HG03439 (cell line): ENCODE data around the gene HOXA10.

ENCODE experiments used
- ATAC-seq: cut with Tn5 transposase; IDR thresholded peaks from one replicate; pipeline ENCODE4 v1.9.1; 2021; ENCODE audit warnings: mild to moderate bottlenecking, moderate library complexity; ENCODE audit not compliant: unreplicated experiment

HOXA10 gene

DNA sequence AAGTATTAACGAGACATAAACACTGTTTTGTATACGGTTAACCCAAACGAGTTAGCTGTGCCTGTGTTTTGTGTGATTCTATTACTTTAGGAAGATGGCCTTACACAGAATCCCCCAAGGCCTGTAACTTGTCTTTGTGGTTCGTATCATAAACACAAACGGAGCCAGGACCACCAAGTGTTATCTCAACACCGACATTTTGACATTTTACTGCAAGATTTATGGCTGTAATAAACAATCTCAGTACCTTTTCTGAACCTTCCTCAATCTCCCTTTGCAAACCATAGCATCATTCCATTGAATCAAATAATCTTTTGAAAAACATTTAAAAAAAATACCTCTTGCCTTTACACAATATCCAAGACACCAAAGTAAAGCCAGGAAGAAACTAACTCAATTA is 41.1 kb downstream of the HOXA10 start:
- no peak for ATAC-seq

DNA sequence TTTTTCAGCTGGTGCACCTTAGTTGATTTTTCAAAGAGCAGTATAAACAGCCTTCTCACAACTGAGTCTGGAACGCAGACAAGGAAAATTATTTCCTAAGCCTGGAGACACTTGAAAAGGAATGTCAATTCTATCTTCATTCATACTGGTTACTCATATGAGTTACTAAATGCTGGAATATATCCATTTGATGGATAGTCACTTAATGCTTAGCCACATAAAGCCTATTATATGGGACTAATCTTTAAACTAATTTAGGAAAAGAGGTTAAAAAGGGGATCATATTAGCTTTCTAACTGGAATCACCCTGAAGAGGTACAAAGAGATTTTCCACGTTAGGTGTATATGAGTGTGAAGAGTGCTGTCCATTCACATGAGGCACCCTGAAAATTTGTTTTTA is 41.9 kb downstream of the HOXA10 start:
- ATAC-seq, result no peak

DNA sequence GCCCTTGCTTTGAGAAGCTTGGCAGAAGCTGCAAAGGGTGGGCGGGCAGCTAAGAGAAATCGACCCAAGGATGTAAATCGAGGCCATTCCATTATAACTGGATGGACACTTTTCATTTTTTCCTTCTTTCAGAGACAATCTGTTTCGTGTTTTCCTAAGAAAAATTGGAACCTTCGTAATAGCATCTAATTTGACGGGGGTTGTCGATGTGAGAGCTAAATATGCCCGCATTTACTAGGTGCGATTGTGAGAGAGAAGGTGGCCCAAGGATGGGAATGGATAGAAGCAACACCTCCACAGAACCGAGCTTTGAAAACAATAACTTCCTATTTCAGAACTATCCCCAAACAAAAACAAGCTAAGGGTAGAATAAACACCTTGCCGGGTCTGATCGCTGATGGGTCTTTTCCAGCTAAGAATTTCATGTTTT is 42.7 kb downstream of the HOXA10 start:
- ATAC-seq, result no peak

DNA sequence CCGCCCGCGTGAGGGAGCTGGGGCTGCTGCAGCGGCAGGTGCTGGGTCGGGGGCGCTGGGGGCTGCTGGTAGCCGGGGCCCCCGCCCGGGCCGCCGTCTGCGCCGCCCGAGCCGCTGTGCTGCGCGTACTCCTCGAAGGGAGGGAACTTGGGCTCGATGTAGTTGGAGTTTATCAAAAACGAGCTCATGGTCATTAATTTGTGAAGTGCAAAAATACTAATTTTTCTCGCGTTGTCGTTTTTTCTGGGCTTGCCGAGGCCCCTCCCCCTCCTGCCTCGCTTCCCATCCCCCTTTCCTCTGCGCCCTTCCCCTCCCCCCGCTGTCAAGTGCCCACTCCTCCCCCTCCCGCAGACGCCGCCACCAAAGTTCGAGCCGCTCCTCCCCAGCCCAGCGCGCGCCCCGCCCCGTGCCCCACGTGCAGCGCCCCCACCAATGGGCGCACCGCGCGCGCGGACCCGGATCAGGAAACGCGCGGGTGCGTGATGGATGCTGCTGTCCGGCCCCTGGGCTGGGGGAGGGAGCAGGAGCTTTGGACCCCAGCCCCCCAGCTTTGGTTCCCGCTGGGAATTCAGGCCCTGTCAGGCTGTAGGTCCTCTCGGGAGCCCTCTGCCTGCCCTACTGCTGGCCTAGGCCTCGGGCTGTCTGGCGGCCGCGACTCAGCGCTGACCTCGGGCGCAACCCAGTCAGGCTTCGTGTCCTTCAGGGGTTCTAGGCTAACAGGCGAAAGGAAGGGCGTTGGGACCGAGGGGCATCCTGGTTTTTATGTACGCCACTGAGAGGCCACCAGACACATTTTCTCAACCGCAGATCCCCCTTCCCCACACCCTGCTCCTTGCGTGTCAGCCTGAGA is 43.4 kb downstream of the HOXA10 start, which contains the start of gene HOXA4:
HOXA4 (minus strand) TSS at position 218 of the 850 bp plus-strand sequence; CDS start at position 194, 24 bp downstream.
- no peak for ATAC-seq

DNA sequence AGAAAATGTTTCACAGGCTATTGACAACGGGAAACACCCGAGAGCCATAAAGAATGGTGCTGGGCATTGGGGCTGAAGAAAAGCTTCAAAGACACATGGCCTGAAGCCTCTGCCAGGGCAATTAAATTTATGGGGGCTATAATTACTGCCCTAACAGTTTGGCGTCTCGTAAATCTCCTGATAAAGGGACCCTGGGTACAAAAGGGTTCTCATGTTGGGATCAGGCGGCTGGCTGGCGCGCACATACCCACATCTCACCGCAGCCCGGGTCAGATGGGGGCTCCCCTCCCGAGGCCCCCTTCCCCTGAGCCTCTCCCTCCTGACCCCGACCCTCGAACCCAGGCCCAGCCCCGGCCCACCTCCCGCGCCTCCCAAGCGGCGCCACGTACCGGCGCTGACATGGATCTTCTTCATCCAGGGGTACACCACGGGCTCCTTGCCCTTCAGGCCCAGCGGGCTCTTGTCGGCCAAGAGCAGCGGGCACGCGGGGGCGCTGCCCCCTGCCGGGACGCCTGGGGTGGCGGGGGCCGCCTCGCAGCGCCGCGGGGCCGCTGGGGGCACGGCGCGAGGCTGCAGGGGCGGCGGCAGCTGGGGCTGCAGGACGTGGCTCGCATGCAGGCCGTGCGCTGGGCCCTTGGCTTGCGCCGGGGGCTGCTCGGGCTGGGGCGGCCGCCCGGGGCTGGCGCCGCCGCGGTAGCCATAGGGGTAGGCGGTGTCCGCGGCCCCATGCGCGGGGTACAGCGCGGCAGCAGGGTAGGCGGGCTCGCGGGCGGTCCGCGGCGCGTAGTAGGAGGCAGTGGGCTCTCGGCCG is 44.2 kb downstream of the HOXA10 start:
- ATAC-seq, result no peak

DNA sequence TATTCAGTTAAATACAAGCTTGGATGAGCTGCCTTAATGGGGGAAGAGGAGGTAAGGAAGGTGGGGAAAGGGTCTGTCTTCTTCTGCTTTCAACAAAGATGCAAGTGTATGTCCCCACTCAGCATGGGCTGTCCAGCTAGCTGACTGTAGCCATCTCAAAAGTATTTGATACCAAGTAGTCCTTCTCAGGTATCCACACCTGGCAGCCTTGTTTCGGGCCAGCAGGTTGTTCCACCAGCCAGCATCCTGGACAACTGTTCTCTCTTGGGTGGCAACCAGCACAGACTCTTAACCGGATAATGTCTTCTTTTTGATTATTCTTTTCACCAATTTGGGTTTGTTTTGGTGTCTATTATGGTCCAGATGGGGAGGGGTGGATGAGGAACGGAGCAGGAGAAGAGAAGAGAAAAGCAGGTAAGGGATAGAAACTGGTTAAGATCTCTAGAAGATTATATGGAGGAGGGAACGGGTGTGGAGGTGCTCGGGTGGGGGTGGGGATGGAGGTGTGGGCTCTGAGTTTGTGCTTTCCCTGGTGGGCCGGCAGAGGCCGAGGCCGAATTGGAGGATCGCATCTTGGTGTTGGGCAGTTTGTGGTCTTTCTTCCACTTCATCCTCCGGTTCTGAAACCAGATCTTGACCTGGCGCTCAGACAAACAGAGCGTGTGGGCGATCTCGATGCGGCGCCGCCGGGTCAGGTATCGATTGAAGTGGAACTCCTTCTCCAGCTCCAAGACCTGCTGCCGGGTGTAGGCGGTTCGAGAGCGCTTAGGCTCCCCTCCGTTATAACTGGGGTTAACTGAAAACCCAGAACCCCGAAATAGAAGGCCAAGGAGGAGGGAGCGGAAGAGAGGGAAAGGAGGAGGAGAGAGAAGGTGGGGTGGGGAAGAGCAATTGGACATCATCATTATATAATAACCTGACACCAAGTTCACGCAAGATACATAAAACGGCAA is 45.1 kb downstream of the HOXA10 start:
- ATAC-seq, result no peak

DNA sequence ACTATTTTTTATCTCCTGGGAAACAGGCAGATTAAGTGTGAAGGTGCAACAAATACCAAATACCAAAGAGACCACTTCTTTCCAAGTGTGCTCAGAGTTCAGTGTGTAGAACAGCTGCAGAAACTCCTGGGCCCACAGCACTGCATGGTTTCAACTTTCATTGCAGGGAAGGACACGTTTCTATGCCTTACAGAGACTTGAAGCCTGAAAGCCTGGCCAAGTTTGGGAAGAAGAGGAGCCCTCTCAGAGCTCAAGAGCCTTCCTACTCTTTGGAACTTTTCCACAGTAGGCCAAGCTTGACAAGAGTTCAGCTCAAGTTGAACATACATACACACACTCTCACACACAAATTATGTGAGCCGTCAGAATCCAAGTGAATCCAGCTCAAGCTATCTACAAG is 46.1 kb downstream of the HOXA10 start:
- no peak for ATAC-seq

DNA sequence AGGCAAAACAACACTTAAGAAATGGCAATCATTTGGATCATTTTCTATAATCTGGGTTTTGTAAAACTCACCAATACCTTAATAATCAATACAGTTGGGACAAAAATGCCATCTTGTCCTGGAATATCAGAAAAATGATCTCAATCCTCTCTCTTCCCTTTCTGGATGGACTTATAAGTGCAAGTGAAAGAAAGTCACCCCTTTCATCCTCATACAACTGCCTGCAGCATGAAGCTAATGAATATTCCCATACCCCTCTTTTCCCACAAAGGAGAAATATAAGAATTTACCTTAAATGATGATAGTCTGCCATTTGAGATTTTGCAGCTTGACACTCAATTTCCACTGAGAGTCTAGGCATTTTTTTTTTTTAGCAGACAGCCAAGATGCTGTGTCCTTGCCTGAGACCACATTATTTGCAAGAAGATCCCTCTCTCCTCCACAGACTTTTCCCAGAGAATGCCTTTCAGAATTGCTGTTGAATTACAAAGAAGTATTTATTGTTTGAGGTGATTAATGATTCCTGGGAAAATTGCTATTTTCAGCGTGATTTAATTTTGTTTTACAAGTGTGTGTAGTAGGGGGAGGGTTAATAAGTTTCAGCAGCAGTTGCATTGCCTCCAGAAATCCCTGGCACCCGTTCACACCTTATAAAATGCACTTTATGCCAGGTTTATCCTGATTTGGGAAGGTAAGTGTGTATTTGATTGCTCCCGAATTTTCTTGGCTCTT is 47.4 kb downstream of the HOXA10 start:
- ATAC-seq, result no peak

DNA sequence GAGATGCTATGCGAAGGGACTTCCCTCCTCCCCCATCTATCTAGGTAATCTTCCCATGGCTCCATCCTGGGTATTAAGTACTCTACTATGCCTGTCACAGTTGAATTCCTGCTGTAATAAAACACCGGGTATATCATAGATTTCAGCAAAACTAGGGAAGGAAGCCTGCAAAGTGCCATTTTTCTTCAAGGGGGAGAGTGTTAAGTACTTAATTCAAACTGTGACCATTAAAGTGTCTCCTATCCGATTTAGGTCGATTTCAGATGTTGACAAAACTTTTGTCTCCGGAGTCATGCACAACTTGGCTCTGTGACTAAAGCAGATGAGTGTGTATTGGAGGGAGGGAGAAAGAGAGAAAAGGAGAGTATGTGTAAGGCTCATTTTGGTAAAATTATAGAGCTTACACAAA is 48.1 kb downstream of the HOXA10 start:
- ATAC-seq, result no peak

DNA sequence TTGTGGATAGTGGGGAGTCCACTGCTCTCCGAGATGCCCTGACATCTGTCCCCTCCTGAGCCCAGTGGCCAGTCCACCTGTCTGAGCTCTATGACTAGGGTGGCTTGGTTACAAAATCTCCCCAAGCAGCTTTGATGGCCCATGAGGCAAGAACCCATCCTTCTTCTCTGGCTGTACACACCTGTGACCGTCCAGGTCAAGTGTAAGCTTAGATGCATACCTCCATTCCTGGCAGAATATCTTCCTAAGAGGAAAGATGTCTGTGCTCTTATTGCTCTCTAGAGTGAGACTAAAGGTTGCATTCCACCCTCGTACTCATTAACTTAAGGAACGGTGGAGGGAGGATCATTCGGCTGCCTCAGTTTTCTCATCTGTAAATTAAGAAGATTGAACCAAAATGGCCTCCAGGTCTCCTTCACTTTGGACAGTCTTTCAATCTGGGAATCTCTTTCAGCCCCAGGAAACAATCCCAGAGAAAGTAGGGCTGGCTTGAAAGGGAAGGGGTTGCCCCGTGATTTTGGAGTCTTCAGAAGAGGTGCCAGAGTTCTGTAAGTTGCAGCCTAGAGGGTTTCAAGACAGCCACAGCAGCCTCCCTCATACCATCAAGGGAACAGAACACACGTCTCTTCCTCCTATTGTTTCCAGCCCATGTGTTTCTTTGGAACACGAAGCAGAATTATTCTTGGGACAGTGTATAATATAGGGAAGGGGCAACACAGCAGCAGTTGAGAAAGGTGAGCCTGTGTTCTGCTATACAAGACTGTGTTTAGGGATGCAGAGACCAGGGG is 49.0 kb downstream of the HOXA10 start:
- ATAC-seq, result no peak

DNA sequence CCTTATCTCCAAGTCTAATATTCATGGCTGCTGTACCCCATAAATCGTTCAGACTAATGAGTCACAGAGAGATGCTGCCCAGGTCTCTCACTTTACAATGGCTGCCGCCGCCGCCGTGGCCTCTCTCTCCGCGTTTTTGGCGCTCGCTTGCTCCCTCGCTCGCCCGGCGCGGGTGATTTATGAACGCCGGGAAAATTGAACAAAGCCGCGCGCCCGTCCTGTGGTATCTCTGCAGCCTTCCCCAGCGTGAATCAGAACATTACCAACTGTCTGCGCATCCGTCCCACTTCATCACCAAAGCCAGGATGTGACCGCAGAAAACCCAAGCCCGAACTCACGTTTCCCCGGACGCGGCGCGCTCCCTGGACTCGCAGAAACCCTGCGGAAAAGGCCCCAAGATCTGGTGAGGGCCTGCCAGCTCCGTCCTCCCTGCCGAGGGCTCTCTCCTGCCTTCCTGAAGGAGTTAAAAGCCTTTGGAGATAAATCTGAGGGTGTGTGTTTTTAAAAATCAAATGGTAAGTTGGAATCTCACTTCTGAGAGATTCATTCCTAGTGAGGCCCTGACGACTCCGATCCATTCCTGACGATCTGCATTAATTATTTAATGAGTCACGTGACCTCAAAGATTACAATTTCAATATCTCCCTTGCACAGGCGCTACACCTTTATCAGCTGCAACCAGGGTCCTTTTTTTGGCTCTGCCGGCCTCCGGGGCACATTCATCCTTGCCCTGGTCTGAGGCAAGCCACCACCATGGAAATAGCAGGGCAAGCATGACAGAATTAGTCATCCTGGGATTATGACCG is 49.8 kb downstream of the HOXA10 start:
- ATAC-seq, result no peak

DNA sequence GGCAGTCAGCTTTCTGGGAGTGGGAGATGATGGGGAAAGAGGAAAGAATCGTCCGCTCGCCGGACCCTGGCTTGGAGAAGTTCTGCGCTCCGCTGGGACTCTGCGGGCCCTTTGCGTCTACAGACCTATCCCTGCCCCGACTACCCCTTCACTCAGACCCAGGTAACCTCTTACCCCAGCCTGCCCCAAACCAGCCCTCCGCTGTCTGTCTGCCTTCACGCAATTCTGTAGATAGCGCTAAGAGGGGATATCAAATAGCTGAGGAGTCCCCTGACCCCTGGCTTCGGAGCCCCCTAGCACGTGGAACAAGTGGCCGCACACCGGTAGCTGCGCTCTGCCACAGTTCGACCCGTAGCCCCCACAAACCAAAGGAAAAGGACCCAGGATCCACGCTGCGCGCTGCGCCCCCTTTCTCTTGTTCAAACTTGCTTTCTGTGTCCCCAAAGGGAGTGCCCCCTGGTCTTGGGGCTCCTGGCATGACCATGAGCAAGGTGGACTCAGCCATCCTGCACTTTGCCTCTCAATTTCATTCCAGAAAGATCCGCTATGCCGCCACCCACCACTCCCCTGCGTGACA is 50.6 kb downstream of the HOXA10 start:
- no peak for ATAC-seq

DNA sequence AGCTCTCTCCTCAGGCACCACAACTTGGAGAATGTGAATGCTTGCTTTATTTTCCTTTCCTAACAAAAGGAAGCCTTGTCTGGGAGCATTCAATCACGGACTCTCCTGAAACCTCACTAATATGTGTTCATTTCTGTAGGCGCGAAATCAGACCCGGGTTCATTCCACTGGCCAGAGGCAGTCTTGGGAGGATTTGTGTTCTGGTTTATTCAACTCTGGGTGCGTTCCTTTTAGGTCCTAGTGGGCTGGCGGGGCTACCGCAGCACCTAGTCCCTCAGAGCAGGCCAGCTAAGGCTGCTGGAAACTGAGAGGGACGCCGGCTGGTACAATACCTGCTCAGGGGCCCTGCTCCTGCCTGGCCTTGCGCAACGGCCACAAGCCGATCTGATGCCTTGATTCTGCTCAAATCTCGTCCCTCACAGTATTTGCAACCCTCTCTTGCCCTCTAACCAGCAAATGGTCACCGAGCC is 51.1 kb downstream of the HOXA10 start:
- no peak for ATAC-seq

DNA sequence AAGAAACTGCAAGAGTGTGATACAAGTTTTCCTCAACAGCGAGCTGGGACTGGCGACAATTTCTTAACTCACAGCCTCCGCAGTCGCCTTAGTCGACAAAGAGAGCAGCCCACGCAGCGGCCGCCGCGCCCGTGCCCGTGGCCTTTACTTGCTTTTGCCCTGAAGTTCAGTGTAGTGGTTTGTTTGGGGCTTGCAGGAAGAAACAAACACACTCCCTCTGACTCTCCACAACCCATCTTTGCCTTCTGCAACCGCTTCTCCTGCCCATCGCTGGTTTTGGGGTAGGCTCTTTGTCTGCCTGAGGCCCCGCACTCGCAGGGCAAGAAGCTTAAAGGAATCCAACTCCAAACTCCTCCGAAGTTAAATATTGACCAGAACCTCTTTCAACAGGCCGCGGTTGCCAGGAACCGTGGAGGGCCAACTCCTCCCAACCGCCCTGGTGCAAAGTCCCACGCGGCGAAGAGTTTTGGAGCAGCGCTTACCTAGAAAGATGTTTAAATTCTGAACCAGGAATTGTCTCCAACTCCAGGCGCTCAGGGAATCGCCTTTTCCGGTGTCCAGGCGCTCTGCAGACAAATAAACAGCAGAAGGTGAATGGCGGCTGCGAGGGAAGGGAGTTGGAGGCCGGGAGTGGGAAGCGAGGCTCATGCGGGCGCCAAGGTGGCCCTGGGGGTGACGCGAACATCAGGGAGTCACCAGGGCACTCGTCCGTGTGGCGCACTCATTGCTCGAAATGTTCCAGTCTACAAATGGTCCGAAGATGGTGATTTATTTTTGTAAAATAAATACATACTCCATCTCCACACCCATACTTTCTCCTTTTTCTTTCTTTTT is 51.8 kb downstream of the HOXA10 start:
- ATAC-seq, result no peak

DNA sequence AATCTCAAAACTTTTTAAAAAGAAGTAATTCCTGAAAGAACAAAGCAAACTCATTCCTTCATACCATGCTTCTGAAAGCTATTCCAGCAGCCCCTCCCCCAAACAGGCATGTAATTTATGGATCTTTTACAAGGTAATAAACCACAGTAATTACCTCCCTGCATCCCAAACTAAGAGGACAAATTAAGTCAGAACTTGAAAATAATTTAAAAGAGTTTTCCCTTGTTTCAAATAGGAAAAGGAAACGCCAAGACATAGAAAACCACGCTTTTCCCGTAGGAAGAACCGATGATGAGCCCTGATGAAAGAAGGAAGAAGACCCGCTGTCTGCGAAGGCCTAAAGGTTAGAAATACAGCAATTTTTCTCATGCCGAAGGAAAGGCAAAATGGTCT is 52.4 kb downstream of the HOXA10 start:
- ATAC-seq, result no peak
